Lung microvascular endothelial cell (primary cell): ENCODE data around the gene FMN1. TPM values are rescaled to one million over a fixed set of nuclear protein-coding genes. Genes with fewer than 3 reads are reported as not detected.
"Not testable (repeated sequence)": the region's sequence is repeated elsewhere in the genome, so short reads cannot be mapped to it uniquely, and the experiment has no call there.

ENCODE experiments used
- DNase-seq, 2 donors: peaks; one replicate each; pipeline versions ENCODE4 v3.0.0 to v3.0.0-alpha.2; 2010; ENCODE audit warnings: low read depth in 2 of 2
- total RNA-seq: library from RNA; depleted of rRNA; stranded (reverse); fragments of >200 nt; gene quantifications from 2 replicates; pipeline ENCODE4 v1.2.1, GENCODE V29; 2014

The FMN1 gene
- total RNA-seq, 1 donor from 2014 or later, result under 0.01 TPM

DNA sequence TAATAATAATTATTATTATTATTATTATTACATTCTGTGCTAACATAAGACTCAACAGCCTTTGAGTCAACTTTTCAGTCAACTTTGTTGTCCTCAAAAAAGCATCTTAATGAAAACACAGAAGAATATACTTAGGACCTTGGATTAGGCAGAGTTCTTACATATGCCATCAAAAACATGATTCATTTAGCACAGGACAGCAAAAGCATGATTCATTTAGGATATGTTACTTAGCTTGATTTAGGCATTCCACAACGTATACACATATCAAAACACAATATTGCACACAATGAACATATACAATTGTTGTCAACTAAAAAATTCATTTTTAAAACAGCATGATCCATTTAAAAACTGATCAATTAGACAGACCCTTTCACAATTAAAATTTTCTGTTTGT, 213.0 kb downstream of the FMN1 start:
- no peak for DNase-seq

DNA sequence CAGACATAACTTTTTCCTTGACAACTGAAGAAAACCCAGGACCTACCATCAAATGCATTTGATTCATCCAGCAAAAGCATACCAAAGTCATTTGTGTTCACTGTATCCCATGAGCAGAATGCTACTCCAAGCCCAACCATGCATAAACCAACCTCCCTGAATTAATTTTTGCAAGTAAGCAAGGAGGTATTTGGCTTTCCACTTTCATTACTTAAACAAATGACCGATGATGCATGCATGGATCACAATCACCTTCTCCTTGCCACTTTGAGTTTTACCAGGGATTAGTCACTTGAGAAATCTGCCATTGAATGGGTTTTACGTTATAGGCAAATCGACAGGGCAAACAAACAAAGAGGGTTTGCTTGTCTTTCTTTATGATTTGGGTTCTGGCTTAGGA, 214.8 kb downstream of the FMN1 start:
- DNase-seq, result peak in 1 of 2 donors; percentile 2

GRCh38 chr15:32977506-32977905, 217.0 kb downstream of the FMN1 start:
- DNase-seq, result no peak

- DNase-seq, result no peak
Measured at GRCh38 chr15:32974691-32975090, 219.8 kb downstream of the FMN1 start.

GRCh38 chr15:32972686-32973085, 221.8 kb downstream of the FMN1 start:
- no peak for DNase-seq

GRCh38 chr15:32970847-32971246, 223.7 kb downstream of the FMN1 start:
- no peak for DNase-seq

- DNase-seq, result no peak
Measured at GRCh38 chr15:32967521-32967920, 227.0 kb downstream of the FMN1 start.

DNA sequence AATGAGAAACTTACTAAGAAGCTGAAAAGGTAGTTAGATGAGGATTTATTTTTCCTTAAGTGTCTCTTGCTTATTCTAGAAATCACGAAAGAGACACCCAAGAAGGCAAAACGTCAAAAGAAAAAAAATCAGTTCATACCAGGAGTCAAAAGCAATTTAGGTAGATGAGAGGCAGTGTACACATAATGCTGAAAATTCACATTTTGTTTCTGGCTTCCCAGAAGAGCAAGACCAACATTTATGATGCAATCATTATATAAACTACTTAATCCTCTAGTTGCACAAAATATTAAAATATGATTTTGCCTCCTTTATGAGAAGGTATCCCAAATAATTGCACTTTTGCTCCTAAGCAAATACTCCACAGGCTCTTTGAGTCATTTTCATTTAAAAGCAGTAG, 228.0 kb downstream of the FMN1 start:
- no peak for DNase-seq

- no peak for DNase-seq
Measured at GRCh38 chr15:32965897-32966296, 228.6 kb downstream of the FMN1 start.

- peak in 1 of 2 donors; percentile 14 for DNase-seq
Measured at GRCh38 chr15:32959077-32959476, 235.4 kb downstream of the FMN1 start.

GRCh38 chr15:32957219-32957618, 237.3 kb downstream of the FMN1 start:
- DNase-seq, result no peak

GRCh38 chr15:32956711-32957110, 237.8 kb downstream of the FMN1 start:
- DNase-seq, result no peak

DNA sequence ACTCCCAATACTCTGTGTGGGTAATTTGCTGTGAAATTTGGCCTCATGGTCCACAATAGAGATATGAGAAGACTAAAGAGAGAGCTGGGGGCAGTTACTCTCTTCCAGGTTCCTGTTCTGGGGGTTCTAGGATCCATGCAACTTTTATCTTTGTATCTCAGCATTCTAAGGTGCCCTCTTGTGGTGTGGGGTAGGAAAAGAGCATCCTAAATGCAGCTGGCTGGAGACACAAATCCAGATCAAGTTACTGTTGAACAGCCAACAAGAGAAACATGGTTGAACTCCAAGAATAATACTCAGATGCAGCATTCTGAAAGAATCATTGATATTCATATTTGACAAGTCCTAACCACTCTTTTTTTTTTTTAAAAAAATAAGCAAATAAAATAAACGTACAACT, 238.5 kb downstream of the FMN1 start:
- DNase-seq, result peak; percentile 56 to 65

GRCh38 chr15:32953533-32953910, 241.0 kb downstream of the FMN1 start:
- no peak for DNase-seq

GRCh38 chr15:32952901-32953532, 241.5 kb downstream of the FMN1 start:
- no peak for DNase-seq

DNA sequence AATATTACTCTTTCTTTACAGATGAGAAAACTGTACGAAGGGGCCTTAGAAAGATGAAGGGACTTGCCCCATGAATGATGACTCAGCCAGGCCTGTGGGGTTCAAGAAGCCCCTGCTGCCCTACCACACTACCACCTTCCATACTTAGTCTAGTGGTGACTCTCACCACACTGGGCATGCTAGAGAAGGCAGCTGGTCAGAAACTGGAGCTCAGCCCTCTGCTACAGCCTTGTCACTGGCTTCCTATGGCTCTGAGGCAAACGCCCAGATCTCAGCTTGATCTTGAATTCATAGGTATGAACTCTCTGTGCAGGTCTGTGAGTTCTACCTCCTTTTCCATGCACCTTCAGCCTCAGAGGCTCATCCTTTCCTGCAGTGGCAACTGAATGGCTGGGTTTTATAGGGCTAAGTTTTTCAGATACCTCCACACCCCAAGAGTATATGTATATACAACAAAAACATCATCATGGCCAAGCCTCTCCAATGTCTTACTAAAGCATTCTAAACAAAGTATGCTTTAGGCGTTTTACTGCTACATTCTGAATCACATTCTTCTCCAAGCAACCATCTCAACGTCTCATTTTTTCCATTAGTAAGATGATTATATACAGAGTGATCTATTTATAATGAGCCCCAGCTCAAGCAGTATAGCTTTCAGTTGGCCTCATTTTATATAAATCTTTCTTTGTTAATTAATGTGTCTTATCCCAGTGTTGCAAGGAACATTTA, 242.6 kb downstream of the FMN1 start:
- DNase-seq, result no peak

- DNase-seq, result not testable (repeated sequence)
Measured at GRCh38 chr15:32950051-32950450, 244.5 kb downstream of the FMN1 start.

DNA sequence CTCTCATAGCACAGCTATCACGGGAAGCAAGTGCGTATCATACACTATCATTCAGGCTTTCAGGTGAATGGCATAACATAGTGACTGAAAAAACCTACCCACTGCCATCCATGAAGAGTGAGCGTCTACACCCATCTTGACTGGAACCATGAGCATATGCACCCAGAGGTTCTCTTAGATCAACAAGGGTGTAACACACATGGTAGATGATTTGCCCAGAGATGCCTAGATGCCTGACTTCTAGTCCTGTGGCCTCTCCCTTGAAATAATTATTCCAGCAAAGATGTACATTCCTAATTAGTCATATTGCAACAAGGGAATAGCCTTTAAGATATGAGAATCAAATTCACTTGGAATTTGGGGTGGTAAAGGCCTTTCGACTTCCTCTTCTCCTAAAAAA, 248.3 kb downstream of the FMN1 start:
- DNase-seq, result no peak

- no peak for DNase-seq
Measured at GRCh38 chr15:32944431-32944830, 250.1 kb downstream of the FMN1 start.

GRCh38 chr15:32943711-32944110, 250.8 kb downstream of the FMN1 start:
- DNase-seq, result no peak

DNA sequence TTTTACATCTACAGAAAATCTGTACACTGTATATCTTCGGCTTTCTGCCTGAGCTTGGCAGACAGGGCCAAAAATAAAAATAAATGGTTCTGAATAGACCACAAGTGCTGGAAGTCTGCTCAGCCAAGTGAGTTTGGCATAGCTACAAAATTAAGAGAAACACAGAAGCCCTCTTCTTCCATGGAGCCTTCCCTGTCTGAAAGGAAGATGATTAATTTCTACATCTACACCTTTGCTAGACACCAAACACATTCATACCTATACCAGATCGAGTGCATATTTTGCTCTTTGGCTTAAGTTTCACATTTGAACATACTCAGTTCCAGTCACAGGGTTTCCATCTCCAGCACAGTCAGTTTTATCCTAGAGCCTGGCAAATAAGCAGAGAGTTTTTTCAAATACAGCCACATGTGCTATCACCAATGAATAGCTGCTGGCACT, 252.1 kb downstream of the FMN1 start:
- DNase-seq, result no peak

DNA sequence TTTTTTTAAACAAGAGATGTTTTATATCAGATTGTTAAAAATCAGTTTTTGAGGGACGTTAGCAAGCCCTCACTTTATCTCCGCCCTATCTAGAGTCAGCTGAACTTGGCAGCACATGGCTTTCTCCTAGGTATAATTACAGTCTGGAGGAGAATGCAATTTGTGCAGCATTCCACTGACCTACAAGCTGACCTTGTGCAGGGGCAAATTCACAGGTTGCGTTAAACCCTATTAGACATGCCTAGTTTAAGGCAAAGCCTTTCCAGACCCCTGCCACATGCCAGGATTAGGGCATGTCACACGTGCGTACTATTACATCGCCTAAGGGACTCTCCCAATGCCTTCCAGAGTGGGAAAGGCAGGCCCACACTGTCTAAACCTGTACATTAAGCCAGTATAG, 252.7 kb downstream of the FMN1 start:
- DNase-seq, result no peak

DNA sequence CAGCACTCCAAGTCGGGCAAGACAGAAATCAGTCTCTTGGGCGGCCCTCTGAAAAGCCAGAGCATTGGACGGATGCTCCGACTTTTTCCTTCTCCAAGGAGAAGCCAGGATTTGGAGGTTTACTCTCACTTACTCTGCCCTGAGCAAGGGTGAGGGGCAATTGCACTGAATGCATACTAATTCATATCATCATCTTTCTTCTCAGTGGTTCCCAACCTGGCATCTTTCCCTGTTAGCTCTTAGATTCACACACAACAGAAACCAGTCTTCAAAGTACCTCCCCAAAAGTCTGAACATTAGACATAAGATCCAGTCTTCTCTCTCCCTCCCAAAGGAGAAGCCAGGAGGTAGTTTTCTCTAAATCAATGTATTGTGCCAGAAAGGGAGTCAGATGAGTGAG, 257.5 kb downstream of the FMN1 start:
- DNase-seq, result no peak
